Keratinocyte (primary cell): Measurements from ENCODE around the gene DGKH. TPM values are rescaled to one million over a fixed set of nuclear protein-coding genes. Genes with fewer than 3 reads are reported as not detected.

Source experiments
- DNase-seq: peaks from one replicate; pipeline ENCODE4 v3.0.0-alpha.2; 2011; ENCODE audit warnings: low read depth, missing footprints, low spot score
- FAIRE-seq: peaks from 2 replicates; lab custom pipeline; 2011; peaks lifted over from hg19 to GRCh38; lab: Jason Lieb, UNC
- H2AFZ ChIP-seq: 2 replicates; pipeline ENCODE4 v1.6.0; 2012; ENCODE audit warnings: low read length, control low read depth, inconsistent platforms; ENCODE audit not compliant: control insufficient read depth
- H3K27ac ChIP-seq: 2 replicates; pipeline ENCODE4 v1.5.1; 2011; ENCODE audit warnings: low read length; ENCODE audit not compliant: control insufficient read depth, insufficient read depth
- H3K27me3 ChIP-seq: 3 replicates; pipeline ENCODE4 v1.6.0; 2011; ENCODE audit warnings: low read length; ENCODE audit not compliant: control insufficient read depth, insufficient read depth; ENCODE audit errors: extremely low read depth
- H3K36me3 ChIP-seq, 2 experiments: 2 replicates in 1 of 2; 3 replicates in 1 of 2; pipeline ENCODE4 v1.5.1; 2011; ENCODE audit warnings: low read length in 2 of 2, mild to moderate bottlenecking in 1 of 2; ENCODE audit not compliant: control insufficient read depth in 2 of 2, insufficient read depth in 2 of 2; ENCODE audit errors: extremely low read depth in 1 of 2
- H3K4me1 ChIP-seq: 3 replicates; pipeline ENCODE4 v1.5.1; 2011; ENCODE audit warnings: low read length; ENCODE audit not compliant: control insufficient read depth, insufficient read depth; ENCODE audit errors: extremely low read depth
- H3K4me2 ChIP-seq: 3 replicates; pipeline ENCODE4 v1.6.0; 2011; ENCODE audit warnings: low read depth, low read length; ENCODE audit not compliant: control insufficient read depth, insufficient read depth; ENCODE audit errors: extremely low read depth
- H3K4me3 ChIP-seq, 3 experiments: fragments of 200-600 bp in 1 of 3; sonication (generic) in 1 of 3; 2 replicates in 2 of 3; 3 replicates in 1 of 3; pipeline ENCODE4 v1.5.1; 2011 to 2016; ENCODE audit warnings: low read length in 3 of 3, mild to moderate bottlenecking in 3 of 3, control low read depth in 2 of 3, inconsistent platforms in 1 of 3, low read depth in 1 of 3, mixed read lengths in 1 of 3, mixed run types in 1 of 3, moderate library complexity in 1 of 3; ENCODE audit not compliant: control insufficient read depth in 2 of 3, insufficient read depth in 2 of 3; ENCODE audit errors: extremely low read depth in 1 of 3
- H3K79me2 ChIP-seq: 2 replicates; pipeline ENCODE4 v1.6.0; 2012; ENCODE audit warnings: low read length; ENCODE audit not compliant: control insufficient read depth, insufficient read depth
- H3K9ac ChIP-seq: 3 replicates; pipeline ENCODE4 v1.6.0; 2011; ENCODE audit warnings: low read length; ENCODE audit not compliant: control insufficient read depth, insufficient read depth; ENCODE audit errors: extremely low read depth
- H3K9me1 ChIP-seq: 3 replicates; pipeline ENCODE4 v1.6.0; 2011; ENCODE audit warnings: low read length; ENCODE audit not compliant: control insufficient read depth, insufficient read depth; ENCODE audit errors: extremely low read depth
- H3K9me3 ChIP-seq: 2 replicates; pipeline ENCODE4 v1.5.1; 2012; ENCODE audit warnings: low read depth, low read length; ENCODE audit not compliant: control insufficient read depth
- H4K20me1 ChIP-seq: 3 replicates; pipeline ENCODE4 v1.6.0; 2011; ENCODE audit warnings: low read length; ENCODE audit not compliant: control insufficient read depth, insufficient read depth; ENCODE audit errors: extremely low read depth
- EZH2 ChIP-seq: IDR thresholded peaks from one replicate; pipeline ENCODE4 v1.6.1; 2012; ENCODE audit warnings: inconsistent platforms, mild to moderate bottlenecking, low read length, moderate library complexity
- dilution Hi-C: fragments of 300-500 bp; cut with MboI; formaldehyde crosslinking; loops from one replicate; pipeline ENCODE4 v1.7.0; 2020; ENCODE audit warnings: low sequenced_read_pairs; ENCODE audit not compliant: extremely low pct_ligation_motif_present
- polyA plus RNA-seq, 5 experiments: library from polyadenylated mRNA; depleted of rRNA in 3 of 5; stranded (reverse) in 3 of 5; stranded (forward) in 1 of 5; unstranded in 1 of 5; fragments of >200 nt; gene quantifications; 1 replicate in 1 of 5; 2 replicates in 3 of 5; 3 replicates in 1 of 5; pipeline versions ENCODE4 v1.2.1 to v1.2.3, GENCODE V29; 2011 to 2012; ENCODE audit warnings: missing spikeins in 2 of 5, low read depth in 1 of 5, low replicate concordance in 1 of 5
- TF ChIP-seq, protein P1 (sequence below), 3 experiments: IDR thresholded peaks in 1 of 3; conservative IDR thresholded peaks in 1 of 3; optimal IDR thresholded peaks in 1 of 3; 2 replicates in 2 of 3; 3 replicates in 1 of 3; pipeline versions ENCODE3 to v1.5.1; 2011; ENCODE audit warnings: low read length in 3 of 3, mild to moderate bottlenecking in 3 of 3, moderate library complexity in 2 of 3, control low read depth in 1 of 3, inconsistent platforms in 1 of 3; ENCODE audit not compliant: insufficient read depth in 2 of 3; ENCODE audit errors: extremely low read depth in 1 of 3

The DGKH gene
- polyA plus RNA-seq, 1 donor (not counting 4 experiments of a cell fraction or from before 2014, with no cell fraction given) = 12.8 TPM

DNA sequence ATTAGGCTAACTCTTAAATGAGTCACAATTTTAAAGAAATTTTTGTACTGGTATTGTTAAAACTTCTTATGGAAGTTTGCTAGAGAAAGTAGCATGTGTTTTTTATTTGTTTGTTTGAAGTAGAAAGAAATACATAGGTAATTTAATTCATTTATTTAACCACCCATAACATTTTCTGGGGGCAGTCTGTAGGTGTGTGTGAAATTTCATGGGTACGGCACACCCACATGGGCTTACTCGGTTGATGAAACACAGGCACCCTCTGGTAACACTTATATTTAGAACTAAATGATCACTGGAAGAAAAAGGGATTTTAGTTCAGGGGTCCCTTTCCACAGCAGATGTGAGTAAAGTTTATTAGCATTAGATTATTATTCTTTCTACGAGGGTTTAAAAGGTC lies 88.1 kb downstream of the DGKH start:
- FAIRE-seq (no peak), DNase-seq (no peak)
- Histone ChIP-seq H2AFZ (no peak overlapping the region), H3K9me3 (no peaks in the 10 kb centered on the region), H4K20me1 (no peaks in the 10 kb centered on the region), H3K27ac (no peak overlapping the region), H3K4me1 (peaks cover 6% of the 10 kb centered on the region), H3K9ac (no peak overlapping the region), H3K4me3 (no peak overlapping the region), H3K36me3 (peaks cover 4 to 11% of the 10 kb centered on the region in 2 experiments), H3K4me2 (no peak overlapping the region), H3K27me3 (no peaks in the 10 kb centered on the region), H3K9me1 (no peaks in the 10 kb centered on the region), H3K79me2 (peaks cover 8% of the 10 kb centered on the region)
- dilution Hi-C loops = no loop called here
- no peak for TF ChIP-seq EZH2
- TF ChIP-seq, protein P1, sequence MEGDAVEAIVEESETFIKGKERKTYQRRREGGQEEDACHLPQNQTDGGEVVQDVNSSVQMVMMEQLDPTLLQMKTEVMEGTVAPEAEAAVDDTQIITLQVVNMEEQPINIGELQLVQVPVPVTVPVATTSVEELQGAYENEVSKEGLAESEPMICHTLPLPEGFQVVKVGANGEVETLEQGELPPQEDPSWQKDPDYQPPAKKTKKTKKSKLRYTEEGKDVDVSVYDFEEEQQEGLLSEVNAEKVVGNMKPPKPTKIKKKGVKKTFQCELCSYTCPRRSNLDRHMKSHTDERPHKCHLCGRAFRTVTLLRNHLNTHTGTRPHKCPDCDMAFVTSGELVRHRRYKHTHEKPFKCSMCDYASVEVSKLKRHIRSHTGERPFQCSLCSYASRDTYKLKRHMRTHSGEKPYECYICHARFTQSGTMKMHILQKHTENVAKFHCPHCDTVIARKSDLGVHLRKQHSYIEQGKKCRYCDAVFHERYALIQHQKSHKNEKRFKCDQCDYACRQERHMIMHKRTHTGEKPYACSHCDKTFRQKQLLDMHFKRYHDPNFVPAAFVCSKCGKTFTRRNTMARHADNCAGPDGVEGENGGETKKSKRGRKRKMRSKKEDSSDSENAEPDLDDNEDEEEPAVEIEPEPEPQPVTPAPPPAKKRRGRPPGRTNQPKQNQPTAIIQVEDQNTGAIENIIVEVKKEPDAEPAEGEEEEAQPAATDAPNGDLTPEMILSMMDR (optimal IDR thresholded peaks at IDR 0.05 in 1 of 3, IDR thresholded peaks at IDR 0.05 in 1 of 3, conservative IDR thresholded peaks at IDR 0.05 in 1 of 3; ENCODE audit: extremely low read depth in 1 of 3, insufficient read depth in 2 of 3, low read length in 3 of 3) = no peak

DNA sequence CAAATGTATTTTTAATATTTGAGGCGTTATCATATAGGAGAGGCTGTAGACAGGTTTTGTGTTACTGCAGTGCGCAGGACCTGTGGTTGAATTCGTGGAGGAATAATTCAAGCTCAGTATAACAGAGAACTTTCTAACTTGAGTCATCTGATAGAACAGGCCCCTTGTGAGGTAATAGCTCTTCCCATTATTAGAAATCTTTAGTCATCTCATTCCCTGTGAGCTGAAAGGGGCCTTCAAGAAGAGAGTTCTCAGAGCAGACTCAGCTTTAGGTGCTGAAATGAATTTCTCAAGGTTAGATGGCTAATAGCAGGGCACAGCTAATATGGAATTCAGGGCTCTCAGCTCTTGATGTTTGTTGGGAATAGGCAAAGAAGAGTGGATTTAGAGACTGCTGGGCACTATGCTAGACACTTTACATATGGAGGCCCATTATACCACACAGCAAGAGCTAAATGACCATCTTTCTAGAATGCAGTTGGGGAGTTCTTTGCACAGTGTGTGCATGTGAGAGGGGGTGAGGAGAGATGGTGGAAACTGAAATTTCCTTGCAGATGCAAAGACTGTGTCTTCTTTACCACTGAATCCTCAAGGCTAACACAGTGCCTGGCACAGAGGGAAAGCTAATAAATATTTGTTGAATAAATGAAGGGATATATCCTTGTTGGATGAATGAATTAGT lies 89.5 kb downstream of the DGKH start:
- H3K4me1 ChIP-seq = peaks cover 6% of the 10 kb centered on the region
- H3K4me3 ChIP-seq = no peak overlapping the region
- H3K36me3 ChIP-seq = peaks cover 4 to 7% of the 10 kb centered on the region in 2 experiments
- TF ChIP-seq, protein P1 (optimal IDR thresholded peaks at IDR 0.05 in 1 of 3, IDR thresholded peaks at IDR 0.05 in 1 of 3, conservative IDR thresholded peaks at IDR 0.05 in 1 of 3; ENCODE audit: extremely low read depth in 1 of 3, insufficient read depth in 2 of 3, low read length in 3 of 3) = no peak
- TF ChIP-seq EZH2 = no peak
- H4K20me1 ChIP-seq = no peaks in the 10 kb centered on the region
- dilution Hi-C loops = no loop called here
- H2AFZ ChIP-seq = no peak overlapping the region
- FAIRE-seq = peak; percentile 44
- no peak overlapping the region for H3K9ac ChIP-seq
- no peak overlapping the region for H3K4me2 ChIP-seq
- peaks cover 8% of the 10 kb centered on the region for H3K79me2 ChIP-seq
- no peaks in the 10 kb centered on the region for H3K9me3 ChIP-seq
- H3K27ac ChIP-seq = no peak overlapping the region
- no peak for DNase-seq
- no peaks in the 10 kb centered on the region for H3K9me1 ChIP-seq
- H3K27me3 ChIP-seq = no peaks in the 10 kb centered on the region
